ENCODE measurements around the gene ERRFI1.
A peak's percentile ranks its signal among the peaks of the same experiment; 100 is the strongest.

ERRFI1 gene

GRCh38 chr1:8018492-8019228 lies 7.4 kb downstream of the ERRFI1 start:
- DNase-seq (ENCODE audit: low read depth in 3 of 3) = no peak

DNA sequence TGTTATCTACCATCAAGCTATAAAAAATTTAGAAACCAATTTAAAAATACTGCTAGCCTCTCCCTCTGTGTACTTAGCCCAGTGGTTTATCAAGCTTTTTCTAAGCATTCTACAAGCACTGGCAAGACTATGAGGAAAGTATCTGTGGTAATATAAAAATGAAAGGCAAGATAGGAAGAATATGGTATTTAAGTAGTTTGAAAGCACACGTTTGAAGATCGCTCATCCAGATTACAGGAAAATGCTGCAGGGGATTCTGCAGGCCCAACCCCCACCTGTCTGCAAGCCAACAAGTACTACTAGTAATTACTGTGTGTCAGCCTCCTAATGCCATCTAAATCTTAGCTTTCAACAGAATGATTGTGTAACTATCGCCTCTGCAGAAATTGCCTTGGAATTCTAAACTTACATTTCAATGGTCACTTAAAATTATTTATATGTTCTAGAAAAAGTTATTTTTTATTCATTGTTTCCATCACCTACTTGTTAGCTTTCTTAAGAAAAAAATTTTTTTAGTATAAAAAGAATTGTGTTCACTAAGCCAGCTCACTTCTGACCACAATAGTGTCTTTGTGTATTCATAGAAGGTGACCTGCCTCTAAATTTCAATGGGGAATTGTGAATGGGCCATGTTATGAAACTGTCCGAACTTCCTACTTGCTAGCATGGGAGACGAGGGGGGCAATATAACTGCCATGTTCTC lies 8.5 kb downstream of the ERRFI1 start:
- DNase-seq (ENCODE audit: low read depth in 3 of 3) = no peak

GRCh38 chr1:8016895-8017241 lies 9.2 kb downstream of the ERRFI1 start:
- DNase-seq (ENCODE audit: low read depth in 3 of 3) = no peak

DNA sequence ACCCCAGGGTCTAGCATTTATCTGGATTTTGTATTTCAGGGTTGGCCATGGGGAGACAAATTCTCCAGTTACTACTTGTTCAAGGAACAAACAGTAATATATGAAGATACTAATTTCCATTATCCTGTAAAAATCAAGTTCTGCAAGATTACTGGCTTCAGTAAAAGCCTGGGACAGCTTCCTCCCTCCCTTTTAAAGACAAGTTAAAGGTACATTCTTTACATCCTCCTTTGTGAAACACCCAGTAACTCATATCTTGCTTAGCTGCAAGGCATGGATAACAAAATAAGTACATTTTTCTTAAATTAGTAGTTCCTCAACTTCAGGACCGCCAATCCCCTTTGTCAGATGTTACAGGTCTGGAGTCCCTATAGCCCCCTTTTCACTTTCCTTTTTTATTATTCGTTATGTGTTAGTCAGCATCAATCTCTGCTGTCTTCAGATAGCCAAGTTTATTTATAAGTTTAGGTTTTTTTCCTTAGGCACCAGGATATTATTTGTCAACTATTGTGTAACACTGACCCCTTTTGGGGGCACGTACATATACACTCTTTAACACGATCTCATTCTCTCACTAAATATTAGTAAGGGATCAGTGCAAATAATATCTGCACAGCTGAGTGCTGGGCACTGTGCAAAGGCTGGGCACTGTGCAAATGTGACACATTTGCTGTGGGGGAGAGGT lies 9.8 kb downstream of the ERRFI1 start:
- no peak for DNase-seq (ENCODE audit: low read depth in 3 of 3)

- DNase-seq (ENCODE audit: low read depth in 3 of 3) = no peak
Measured at GRCh38 chr1:8015809-8016165, 10.3 kb downstream of the ERRFI1 start.

DNA sequence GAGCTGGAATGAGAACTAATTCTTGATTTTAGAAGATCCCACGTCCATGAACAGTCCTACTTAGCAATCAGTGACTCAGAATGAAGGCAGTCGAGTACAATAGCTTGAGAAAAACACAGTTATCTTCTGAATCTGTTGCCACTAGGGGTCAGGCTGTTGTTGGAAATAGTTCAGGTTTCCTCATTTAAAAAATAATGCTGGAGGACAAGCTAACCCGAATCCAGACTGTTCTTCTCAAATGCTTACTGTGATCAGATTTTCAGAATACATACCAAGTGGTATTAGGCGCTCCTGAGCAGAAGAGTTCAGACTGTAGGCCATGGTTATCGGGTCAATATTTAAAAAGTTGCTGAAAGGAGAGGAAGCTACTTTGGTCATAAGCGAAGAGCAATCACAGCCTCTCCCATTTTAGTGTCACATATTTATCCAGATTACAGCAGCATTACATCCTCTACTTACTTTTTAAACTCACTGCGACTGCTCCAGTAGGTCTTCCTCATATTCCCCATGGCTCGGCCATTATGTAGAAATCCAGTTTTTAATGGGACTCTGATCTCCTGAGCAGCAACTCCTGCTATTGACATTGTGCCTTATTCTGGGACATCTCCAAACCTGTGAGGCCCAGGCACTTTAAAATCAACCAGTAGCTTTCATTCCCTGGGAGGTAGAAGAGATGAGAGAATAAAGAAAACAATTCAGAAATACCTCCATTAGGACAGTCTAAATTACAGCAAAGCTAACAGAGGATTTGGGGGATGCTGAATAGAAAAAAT lies 10.9 kb downstream of the ERRFI1 start:
- DNase-seq (ENCODE audit: low read depth in 3 of 3) = peak in 1 of 3 donors; percentile 30

DNA sequence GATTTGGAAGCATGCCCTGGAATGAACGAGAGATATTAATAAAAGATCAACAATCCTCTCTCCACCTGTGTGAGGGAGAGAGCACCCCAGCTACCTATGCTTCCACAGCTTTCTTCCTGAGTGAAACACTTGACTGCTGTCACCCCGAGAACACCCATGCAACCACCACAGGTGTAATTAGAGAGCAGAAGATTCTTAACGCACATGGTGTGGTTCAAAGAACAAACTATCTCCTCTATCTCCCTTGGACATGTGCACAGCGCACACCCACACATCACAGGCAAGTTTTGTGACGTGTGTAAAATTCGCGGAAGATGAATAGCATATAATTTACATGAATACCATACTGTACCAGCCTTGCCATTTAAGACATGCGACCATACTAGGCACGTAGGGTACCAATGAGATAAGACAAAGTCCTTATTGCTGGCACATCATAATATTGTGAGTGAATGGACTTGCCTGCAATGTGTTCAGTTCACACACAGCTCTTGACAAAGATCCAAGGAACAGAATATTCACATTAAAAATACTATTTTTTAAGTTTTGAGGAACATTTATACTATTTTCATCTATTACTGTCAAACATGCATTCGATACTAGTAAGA lies 11.6 kb downstream of the ERRFI1 start:
- no peak for DNase-seq (ENCODE audit: low read depth in 3 of 3)

DNA sequence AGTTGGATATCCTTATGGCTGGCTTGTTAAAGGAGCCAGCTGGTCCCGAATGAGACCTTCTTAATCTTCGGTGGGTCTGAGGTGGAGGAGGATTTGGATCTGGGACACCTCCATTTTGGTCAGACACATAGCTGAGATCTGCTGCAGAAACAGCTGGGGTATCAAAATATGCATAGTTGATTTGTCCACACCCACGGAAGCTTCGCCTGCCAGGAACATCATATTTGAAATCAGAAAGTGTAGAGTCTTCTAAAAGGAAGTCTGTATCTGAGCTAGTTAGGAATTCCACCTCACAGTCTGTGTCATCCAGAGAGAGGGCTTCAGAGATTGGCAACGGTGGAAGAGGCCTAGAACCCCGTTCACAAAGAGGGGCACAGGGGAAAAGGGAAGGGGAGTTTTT lies 12.3 kb downstream of the ERRFI1 start:
- DNase-seq (ENCODE audit: low read depth in 3 of 3) = no peak

DNA sequence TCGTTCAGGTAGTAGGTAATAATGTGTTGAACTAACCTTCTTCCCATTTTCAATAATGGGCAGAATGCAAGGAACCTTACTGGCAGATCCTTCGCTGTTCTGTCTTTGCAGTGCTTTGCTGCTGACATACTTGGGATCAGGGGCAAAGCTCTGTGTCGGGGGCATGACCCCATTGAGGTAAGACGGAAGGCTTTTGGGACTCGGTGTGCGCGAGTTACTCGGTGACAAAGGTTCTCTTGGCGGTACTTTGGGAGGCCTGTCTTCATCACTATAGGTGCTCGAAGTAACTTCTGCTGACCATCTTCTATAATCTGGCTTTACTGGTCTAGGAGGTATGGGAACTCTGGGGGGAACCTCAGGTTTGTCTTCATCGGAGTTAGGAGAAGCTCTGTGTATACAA lies 12.7 kb downstream of the ERRFI1 start:
- no peak for DNase-seq (ENCODE audit: low read depth in 3 of 3)

DNA sequence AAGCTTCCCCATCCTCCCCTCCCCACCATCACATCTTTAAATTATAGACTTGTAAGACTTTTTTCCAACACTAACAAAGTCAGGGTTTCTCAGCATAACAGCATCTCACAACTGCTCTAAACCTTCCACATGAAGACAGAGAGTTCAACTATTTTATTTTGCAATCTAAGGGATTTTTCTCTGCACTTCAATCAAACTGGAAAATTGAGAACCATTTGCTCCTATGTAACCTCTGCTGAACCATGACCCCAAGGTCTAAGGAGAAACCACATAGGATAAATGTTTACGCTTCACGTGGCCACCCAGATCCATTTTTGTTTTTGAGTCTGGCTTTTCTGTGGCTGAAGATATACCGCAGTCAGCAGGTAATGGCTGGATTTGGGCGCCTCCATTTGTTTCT lies 13.2 kb downstream of the ERRFI1 start:
- no peak for DNase-seq (ENCODE audit: low read depth in 3 of 3)

- DNase-seq (ENCODE audit: low read depth in 3 of 3) = no peak
Measured at GRCh38 chr1:8011923-8012858, 13.9 kb downstream of the ERRFI1 start.

- no peak for DNase-seq (ENCODE audit: low read depth in 3 of 3)
Measured at GRCh38 chr1:8011016-8011415, 15.1 kb downstream of the ERRFI1 start.

- DNase-seq (ENCODE audit: low read depth in 3 of 3) = no peak
Measured at GRCh38 chr1:8010080-8010664, 15.9 kb downstream of the ERRFI1 start.

- no peak for DNase-seq (ENCODE audit: low read depth in 3 of 3)
Measured at GRCh38 chr1:8009043-8010002, 16.8 kb downstream of the ERRFI1 start.

GRCh38 chr1:8006037-8006963 lies 19.8 kb downstream of the ERRFI1 start:
- DNase-seq (ENCODE audit: low read depth in 3 of 3) = no peak

DNA sequence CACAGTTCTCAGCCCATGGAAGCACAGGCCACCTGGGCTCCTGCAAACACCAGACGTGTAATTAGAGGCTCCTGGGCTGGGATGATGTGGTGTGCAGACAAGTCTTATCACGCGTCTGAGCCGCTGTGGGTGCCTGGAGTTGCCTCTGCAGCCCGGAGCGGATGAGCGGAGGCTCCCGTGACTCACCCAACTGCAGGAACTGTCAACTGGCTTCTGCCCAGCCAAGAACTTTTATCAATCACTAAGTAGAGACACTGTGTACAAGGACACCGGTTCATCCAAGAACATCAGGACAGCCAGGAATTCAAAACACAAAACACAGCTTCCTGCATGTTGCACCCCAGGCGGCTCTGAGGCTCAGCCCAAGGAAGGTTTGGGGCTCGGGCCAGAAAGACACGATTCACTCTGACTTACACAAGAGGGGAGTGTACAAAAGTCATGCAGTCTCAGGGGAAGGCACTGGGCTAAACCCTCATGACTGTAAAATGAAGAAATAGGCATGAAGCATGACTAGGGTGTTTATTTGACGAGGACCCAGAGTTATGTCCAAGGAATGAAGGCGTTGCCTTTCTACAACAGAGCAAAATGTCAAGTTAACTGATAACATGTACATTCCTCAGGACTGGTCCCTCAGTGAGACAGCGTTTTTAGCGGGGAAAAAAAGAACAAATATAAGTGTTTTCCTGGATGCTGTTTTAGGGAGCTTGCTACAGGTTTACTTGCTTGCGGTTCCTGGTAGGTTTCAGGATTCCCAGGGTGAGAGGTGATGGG lies 21.1 kb downstream of the ERRFI1 start:
- no peak for DNase-seq (ENCODE audit: low read depth in 3 of 3)

GRCh38 chr1:8004113-8004802 lies 21.9 kb downstream of the ERRFI1 start:
- DNase-seq (ENCODE audit: low read depth in 3 of 3) = no peak
